22Rv1 (cell line): ENCODE data around the gene POLK.
"Not testable (repeated sequence)": the region's sequence is repeated elsewhere in the genome, so short reads cannot be mapped to it uniquely, and the experiment has no call there.

Source experiments
- CTCF ChIP-seq: fragments of 450-650 bp; IDR thresholded peaks from 2 replicates; pipeline ENCODE4 v1.5.1; 2017; ENCODE audit warnings: mild to moderate bottlenecking
- ZFX ChIP-seq: fragments of 450-650 bp; IDR thresholded peaks from 2 replicates; pipeline ENCODE4 v1.6.1; 2017; ENCODE audit warnings: antibody characterized with exemption, borderline replicate concordance

DNA sequence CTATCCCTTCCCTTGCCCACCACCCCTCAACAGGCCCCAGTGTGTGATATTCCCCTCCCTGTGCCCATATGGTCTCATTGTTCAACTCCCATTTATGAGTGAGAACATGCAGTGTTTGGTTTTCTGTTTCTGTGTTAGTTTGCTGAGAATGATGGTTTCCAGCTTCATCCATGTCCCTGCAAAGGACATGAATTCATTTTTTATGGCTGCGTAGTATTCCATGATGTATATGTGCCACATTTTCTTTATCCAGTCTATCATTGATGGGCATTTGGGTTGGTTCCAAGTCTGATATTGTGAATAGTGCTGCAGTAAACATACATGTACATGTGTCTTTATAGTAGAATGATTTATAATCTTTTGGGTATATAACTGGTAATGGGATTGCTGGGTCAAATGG is 49.0 kb downstream of the POLK start:
- TF ChIP-seq CTCF, ZFX: not testable (repeated sequence)
